A549 treated with GW870086 at 1 μM for 4 hours (cell line): Measurements from ENCODE around the gene DDX28. TPM values are rescaled to one million over a fixed set of nuclear protein-coding genes. Genes with fewer than 3 reads are reported as not detected.

ENCODE experiments used
- total RNA-seq: library from RNA; stranded (reverse); fragments of 200-300 nt; extraction: Qiagen RNA extraction; gene quantifications from 5 replicates; pipeline ENCODE4 v1.2.3, GENCODE V29; 2022; ENCODE audit warnings: low read depth

Gene DDX28, protein sequence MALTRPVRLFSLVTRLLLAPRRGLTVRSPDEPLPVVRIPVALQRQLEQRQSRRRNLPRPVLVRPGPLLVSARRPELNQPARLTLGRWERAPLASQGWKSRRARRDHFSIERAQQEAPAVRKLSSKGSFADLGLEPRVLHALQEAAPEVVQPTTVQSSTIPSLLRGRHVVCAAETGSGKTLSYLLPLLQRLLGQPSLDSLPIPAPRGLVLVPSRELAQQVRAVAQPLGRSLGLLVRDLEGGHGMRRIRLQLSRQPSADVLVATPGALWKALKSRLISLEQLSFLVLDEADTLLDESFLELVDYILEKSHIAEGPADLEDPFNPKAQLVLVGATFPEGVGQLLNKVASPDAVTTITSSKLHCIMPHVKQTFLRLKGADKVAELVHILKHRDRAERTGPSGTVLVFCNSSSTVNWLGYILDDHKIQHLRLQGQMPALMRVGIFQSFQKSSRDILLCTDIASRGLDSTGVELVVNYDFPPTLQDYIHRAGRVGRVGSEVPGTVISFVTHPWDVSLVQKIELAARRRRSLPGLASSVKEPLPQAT
- 18.0 to 21.4 TPM (median 19.4 TPM) in 5 replicates for total RNA-seq

DNA sequence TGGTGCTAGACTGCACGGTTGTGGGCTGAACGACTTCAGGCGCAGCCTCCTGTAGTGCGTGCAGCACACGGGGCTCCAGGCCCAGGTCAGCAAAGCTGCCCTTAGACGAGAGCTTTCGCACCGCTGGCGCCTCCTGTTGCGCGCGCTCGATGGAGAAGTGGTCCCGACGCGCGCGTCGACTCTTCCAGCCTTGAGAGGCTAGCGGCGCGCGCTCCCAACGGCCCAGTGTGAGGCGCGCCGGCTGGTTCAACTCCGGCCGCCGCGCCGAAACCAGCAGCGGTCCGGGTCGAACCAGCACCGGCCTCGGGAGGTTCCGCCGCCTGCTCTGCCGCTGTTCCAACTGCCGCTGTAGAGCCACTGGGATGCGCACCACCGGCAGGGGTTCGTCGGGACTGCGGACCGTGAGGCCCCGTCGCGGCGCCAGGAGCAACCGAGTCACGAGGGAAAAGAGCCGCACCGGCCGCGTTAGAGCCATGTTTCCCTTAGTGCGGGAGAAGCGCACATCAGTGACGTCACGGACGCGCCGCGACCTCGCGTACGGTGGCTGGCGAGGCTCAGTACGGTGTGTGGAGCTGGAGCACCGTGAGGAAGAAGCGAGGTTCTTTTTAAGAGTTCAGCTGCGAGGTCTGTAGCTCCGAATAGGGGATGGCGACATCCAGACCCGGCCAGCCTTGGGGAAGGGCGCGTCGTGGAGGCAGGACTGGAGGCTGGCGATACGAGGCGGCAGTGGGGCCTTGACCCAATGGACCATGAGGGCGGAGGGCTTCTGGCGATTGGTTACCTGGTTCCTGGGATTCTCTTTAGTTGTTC lies at the start of gene DDX28, which contains the start of gene DUS2:
TSS of gene DDX28 (minus strand) at position 505 of the 810 bp plus-strand sequence. CDS start at position 475, 30 bp downstream.
TSS of gene DUS2 (plus strand) at position 557 of the 810 bp plus-strand sequence. CDS start 14,740 bp downstream, outside the sequence.

GRCh38 chr16:68015681-68016080 lies 7.4 kb downstream of the DDX28 start, which contains the start of gene DPEP2NB:
DPEP2NB (minus strand) TSS chr16:68015911; CDS start chr16:68015770, 141 bp downstream.

GRCh38 chr16:67998779-67999688 lies 24.0 kb downstream of the DDX28 start, which contains the start of gene DPEP2:
DPEP2 (minus strand) TSS chr16:67999484; CDS start chr16:67993212, 6,272 bp downstream.

GRCh38 chr16:67979955-67980678 lies 42.9 kb downstream of the DDX28 start, which contains the start of gene DPEP3:
DPEP3 (minus strand) TSS chr16:67980499; CDS start chr16:67980380, 119 bp downstream.

Other genes starting within 250 kb of the DDX28 start
- gene RANBP10, start 216.7 kb downstream of the DDX28 start, total RNA-seq, result 7.4 to 9.5 TPM (median 8.3 TPM) in 5 replicates
- 0.29 to 0.53 TPM (median 0.41 TPM) in 5 replicates for gene TSNAXIP1, start 216.3 kb downstream of the DDX28 start, total RNA-seq
- 26.3 to 42.4 TPM (median 39.3 TPM) in 5 replicates for gene THAP11, start 180.9 kb downstream of the DDX28 start, total RNA-seq
- gene NUTF2, start 176.3 kb downstream of the DDX28 start, total RNA-seq, result 228 to 243 TPM (median 238 TPM) in 5 replicates
- gene CENPT, start 175.5 kb downstream of the DDX28 start, total RNA-seq, result 25.7 to 30.8 TPM (median 27.4 TPM) in 5 replicates
- gene EDC4, start 150.2 kb downstream of the DDX28 start, total RNA-seq, result 44.9 to 65.1 TPM (median 60.7 TPM) in 5 replicates
- gene NRN1L, start 138.3 kb downstream of the DDX28 start, total RNA-seq, result 0.28 to 0.52 TPM in 2 of 5 replicates, not detected in the others
- gene PSKH1, start 130.0 kb downstream of the DDX28 start, total RNA-seq, result 12.7 to 18.9 TPM (median 14.8 TPM) in 5 replicates
- gene CTRL, start 91.4 kb downstream of the DDX28 start, total RNA-seq, result 1.0 to 2.1 TPM (median 1.7 TPM) in 5 replicates
- 42.5 to 60.5 TPM (median 50.4 TPM) in 5 replicates for gene PSMB10, start 86.4 kb downstream of the DDX28 start, total RNA-seq
- gene LCAT, start 79.1 kb downstream of the DDX28 start, total RNA-seq, result 8.3 to 12.6 TPM (median 11.0 TPM) in 5 replicates
- gene SLC12A4, start 54.6 kb downstream of the DDX28 start, total RNA-seq, result 26.5 to 36.3 TPM (median 30.8 TPM) in 5 replicates
- not detected in 5 replicates for gene DPEP3, start 42.7 kb downstream of the DDX28 start, total RNA-seq
- not detected in 5 replicates for gene DPEP2, start 23.7 kb downstream of the DDX28 start, total RNA-seq
- not detected in 5 replicates for gene DPEP2NB, start 7.3 kb downstream of the DDX28 start, total RNA-seq
- 15.1 to 17.6 TPM (median 16.6 TPM) in 5 replicates for gene DUS2, start 52 bp upstream of the DDX28 start, total RNA-seq
- gene NFATC3, start 62.1 kb upstream of the DDX28 start, total RNA-seq, result 12.2 to 16.3 TPM (median 14.6 TPM) in 5 replicates
- 0.08 to 0.19 TPM (median 0.17 TPM) in 4 of 5 replicates, not detected in the other for gene ESRP2, start 212.9 kb upstream of the DDX28 start, total RNA-seq
- gene PLA2G15, start 222.1 kb upstream of the DDX28 start, total RNA-seq, result 14.1 to 17.4 TPM (median 15.6 TPM) in 5 replicates
- 32.8 to 35.7 TPM (median 34.5 TPM) in 5 replicates for gene SLC7A6, start 241.3 kb upstream of the DDX28 start, total RNA-seq